GM12864 (cell line): Measurements from ENCODE around the gene FRYL.
"Not testable (repeated sequence)": the region's sequence is repeated elsewhere in the genome, so short reads cannot be mapped to it uniquely, and the experiment has no call there.

Experiments
- DNase-seq: peaks from one replicate; pipeline ENCODE4 v3.0.0-alpha.2; 2011; ENCODE audit warnings: low read depth
- H3K4me3 ChIP-seq: 2 replicates; pipeline ENCODE4 v1.5.1; 2011; ENCODE audit warnings: mild to moderate bottlenecking, low read depth, low read length, control low read depth
- CTCF ChIP-seq: IDR thresholded peaks from 2 replicates; pipeline ENCODE4 v1.5.1; 2011; ENCODE audit warnings: low read depth, mild to moderate bottlenecking, moderate library complexity, low read length, control low read depth, inconsistent platforms; ENCODE audit errors: missing control alignments

The FRYL gene

GRCh38 chr4:48640699-48641098 lies 139.4 kb downstream of the FRYL start:
- H3K4me3 ChIP-seq, result no peak overlapping the region
- no peak for DNase-seq
- TF ChIP-seq CTCF, result no peak

- TF ChIP-seq CTCF, result no peak
- no peak overlapping the region for H3K4me3 ChIP-seq
- no peak for DNase-seq
Measured at GRCh38 chr4:48640225-48640624, 139.9 kb downstream of the FRYL start.

GRCh38 chr4:48639807-48640206 lies 140.3 kb downstream of the FRYL start:
- no peak overlapping the region for H3K4me3 ChIP-seq
- TF ChIP-seq CTCF, result no peak
- DNase-seq, result no peak

- DNase-seq, H3K4me3 ChIP-seq: not testable (repeated sequence)
Measured at GRCh38 chr4:48638586-48638985, 141.5 kb downstream of the FRYL start.

- no peak overlapping the region for H3K4me3 ChIP-seq
- DNase-seq, result no peak
- no peak for TF ChIP-seq CTCF
Measured at GRCh38 chr4:48636911-48637310, 143.2 kb downstream of the FRYL start.

- TF ChIP-seq CTCF, result no peak
Measured at GRCh38 chr4:48635980-48636379, 144.1 kb downstream of the FRYL start.

GRCh38 chr4:48635310-48635709 lies 144.8 kb downstream of the FRYL start:
- no peak for TF ChIP-seq CTCF
- no peak for DNase-seq

More at GRCh38 chr4:48635980-48636379, 144.1 kb downstream of the FRYL start:
- DNase-seq, result no peak
- H3K4me3 ChIP-seq, result no peak overlapping the region

More at GRCh38 chr4:48635310-48635709, 144.8 kb downstream of the FRYL start:
- H3K4me3 ChIP-seq, result no peak overlapping the region
